ENCODE results near the gene WDR18. TPM values are rescaled to one million over a fixed set of nuclear protein-coding genes. Genes with fewer than 3 reads are reported as not detected.

WDR18 gene
- total and polyA plus RNA-seq, 2 of the 8 experiments (the other 6 are each of a cell fraction or from before 2014, with no cell fraction given), result 87.7 to 177 TPM

DNA sequence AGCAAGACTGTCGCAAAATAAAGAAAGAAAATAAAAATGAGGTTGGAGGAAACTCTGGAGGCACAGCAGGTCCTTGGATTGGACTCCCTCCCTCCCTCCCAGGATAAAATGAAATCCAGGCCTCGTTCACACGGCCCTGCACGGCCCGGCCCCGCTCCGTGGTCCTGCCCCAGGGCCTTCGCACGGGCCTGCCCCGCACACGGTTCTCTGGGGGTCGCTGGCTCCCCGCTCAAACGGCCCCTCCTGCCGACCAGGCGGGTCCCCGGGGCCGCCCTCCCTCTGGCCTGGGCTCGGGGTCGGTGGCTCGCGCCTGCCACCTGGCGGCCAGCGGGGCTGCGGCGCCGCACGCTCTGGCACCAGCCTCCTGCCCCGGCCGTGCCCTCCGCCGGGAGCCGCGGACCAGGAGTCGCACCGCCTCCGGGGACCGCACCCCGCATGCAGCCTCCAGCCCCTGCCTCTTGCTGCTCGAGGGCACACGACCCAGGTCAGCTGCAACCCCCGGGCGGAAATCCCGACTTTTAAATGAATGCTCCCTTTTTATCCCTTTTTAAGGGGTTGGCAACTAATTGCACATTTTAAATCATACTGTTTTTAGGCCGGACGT lies 1.5 kb upstream of the WDR18 start (continued):
- TF ChIP-seq, protein P1, sequence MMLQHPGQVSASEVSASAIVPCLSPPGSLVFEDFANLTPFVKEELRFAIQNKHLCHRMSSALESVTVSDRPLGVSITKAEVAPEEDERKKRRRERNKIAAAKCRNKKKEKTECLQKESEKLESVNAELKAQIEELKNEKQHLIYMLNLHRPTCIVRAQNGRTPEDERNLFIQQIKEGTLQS (IDR thresholded peaks at IDR 0.05; ENCODE audit: insufficient read depth, low read depth, low read length), result no peak
- TF ChIP-seq RXRA (IDR thresholded peaks at IDR 0.05; ENCODE audit: insufficient read depth, low read depth, low read length) (no peak), FOSL1 (IDR thresholded peaks at IDR 0.05; ENCODE audit: insufficient read depth, low read depth, low read length) (no peak), HDAC6 (IDR thresholded peaks at IDR 0.05; ENCODE audit: low read depth, low read length) (no peak), POLR2AphosphoS5 (IDR thresholded peaks at IDR 0.05; ENCODE audit: low read depth, low read length) (no peak), PHF8 (conservative IDR thresholded peaks at IDR 0.05; ENCODE audit: low read depth, low read length) (no peak), POLR2A (IDR thresholded peaks at IDR 0.05; ENCODE audit: control extremely low read depth in 1 of 2, low read depth in 2 of 2, low read length in 2 of 2) (no peak), SIN3A (conservative IDR thresholded peaks at IDR 0.05 in 1 of 2, IDR thresholded peaks at IDR 0.05 in 1 of 2; ENCODE audit: low read depth in 1 of 2, low read length in 2 of 2) (peak in 1 of 2 experiments; percentile 69; a peak in 2 of 4 replicates), BRCA1 (IDR thresholded peaks at IDR 0.05; ENCODE audit: low read depth, low read length) (no peak), CTBP2 (IDR thresholded peaks at IDR 0.05; ENCODE audit: borderline replicate concordance, insufficient read depth, insufficient read length, low read length) (no peak), NRF1 (IDR thresholded peaks at IDR 0.05; ENCODE audit: low read depth, low read length) (no peak), SP4 (IDR thresholded peaks at IDR 0.05; ENCODE audit: low read length) (no peak)
- TF ChIP-seq, protein P2, sequence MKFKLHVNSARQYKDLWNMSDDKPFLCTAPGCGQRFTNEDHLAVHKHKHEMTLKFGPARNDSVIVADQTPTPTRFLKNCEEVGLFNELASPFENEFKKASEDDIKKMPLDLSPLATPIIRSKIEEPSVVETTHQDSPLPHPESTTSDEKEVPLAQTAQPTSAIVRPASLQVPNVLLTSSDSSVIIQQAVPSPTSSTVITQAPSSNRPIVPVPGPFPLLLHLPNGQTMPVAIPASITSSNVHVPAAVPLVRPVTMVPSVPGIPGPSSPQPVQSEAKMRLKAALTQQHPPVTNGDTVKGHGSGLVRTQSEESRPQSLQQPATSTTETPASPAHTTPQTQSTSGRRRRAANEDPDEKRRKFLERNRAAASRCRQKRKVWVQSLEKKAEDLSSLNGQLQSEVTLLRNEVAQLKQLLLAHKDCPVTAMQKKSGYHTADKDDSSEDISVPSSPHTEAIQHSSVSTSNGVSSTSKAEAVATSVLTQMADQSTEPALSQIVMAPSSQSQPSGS (IDR thresholded peaks at IDR 0.05; ENCODE audit: low read length), result no peak
- TF ChIP-seq, protein P3, sequence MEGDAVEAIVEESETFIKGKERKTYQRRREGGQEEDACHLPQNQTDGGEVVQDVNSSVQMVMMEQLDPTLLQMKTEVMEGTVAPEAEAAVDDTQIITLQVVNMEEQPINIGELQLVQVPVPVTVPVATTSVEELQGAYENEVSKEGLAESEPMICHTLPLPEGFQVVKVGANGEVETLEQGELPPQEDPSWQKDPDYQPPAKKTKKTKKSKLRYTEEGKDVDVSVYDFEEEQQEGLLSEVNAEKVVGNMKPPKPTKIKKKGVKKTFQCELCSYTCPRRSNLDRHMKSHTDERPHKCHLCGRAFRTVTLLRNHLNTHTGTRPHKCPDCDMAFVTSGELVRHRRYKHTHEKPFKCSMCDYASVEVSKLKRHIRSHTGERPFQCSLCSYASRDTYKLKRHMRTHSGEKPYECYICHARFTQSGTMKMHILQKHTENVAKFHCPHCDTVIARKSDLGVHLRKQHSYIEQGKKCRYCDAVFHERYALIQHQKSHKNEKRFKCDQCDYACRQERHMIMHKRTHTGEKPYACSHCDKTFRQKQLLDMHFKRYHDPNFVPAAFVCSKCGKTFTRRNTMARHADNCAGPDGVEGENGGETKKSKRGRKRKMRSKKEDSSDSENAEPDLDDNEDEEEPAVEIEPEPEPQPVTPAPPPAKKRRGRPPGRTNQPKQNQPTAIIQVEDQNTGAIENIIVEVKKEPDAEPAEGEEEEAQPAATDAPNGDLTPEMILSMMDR (IDR thresholded peaks at IDR 0.05; ENCODE audit: control extremely low read depth in 1 of 3, insufficient read depth in 1 of 3, low read depth in 1 of 3, low read length in 3 of 3), result peak; percentile 77 to 98 (median 92)

Measured in H1 (cell line).